Skeletal muscle tissue (tissue), 4 donors: ENCODE results near the gene JAZF1. TPM values are rescaled to one million over a fixed set of nuclear protein-coding genes. Genes with fewer than 3 reads are reported as not detected.

Experiments used
- H3K27ac ChIP-seq: one replicate; pipeline ENCODE4 v1.7.0; 2013; ENCODE audit warnings: mild to moderate bottlenecking, low read depth, low read length, inconsistent platforms
- H3K27me3 ChIP-seq, 3 donors: one replicate each; pipeline ENCODE4 v1.7.0; 2013; ENCODE audit warnings: low read length in 3 of 3; ENCODE audit not compliant: control insufficient read depth in 3 of 3, insufficient read depth in 3 of 3
- H3K36me3 ChIP-seq, 3 donors: one replicate each; pipeline ENCODE4 v1.7.0; 2013; ENCODE audit warnings: low read length in 3 of 3; ENCODE audit not compliant: control insufficient read depth in 3 of 3, insufficient read depth in 3 of 3
- H3K4me1 ChIP-seq, 3 donors: one replicate each; pipeline ENCODE4 v1.7.0; 2013; ENCODE audit warnings: low read length in 3 of 3, mild to moderate bottlenecking in 3 of 3; ENCODE audit not compliant: control insufficient read depth in 3 of 3, insufficient read depth in 3 of 3
- H3K4me3 ChIP-seq, 3 donors: one replicate each; pipeline ENCODE4 v1.7.0; 2013; ENCODE audit warnings: low read length in 3 of 3
- H3K9ac ChIP-seq, 3 donors: one replicate each; pipeline ENCODE4 v1.7.0; 2013; ENCODE audit warnings: low read length in 3 of 3, mild to moderate bottlenecking in 3 of 3, moderate library complexity in 2 of 3, low read depth in 1 of 3
- H3K9me3 ChIP-seq, 3 donors: one replicate each; pipeline ENCODE4 v1.7.0; 2013; ENCODE audit warnings: low read length in 3 of 3; ENCODE audit not compliant: control insufficient read depth in 3 of 3
- total RNA-seq: library from RNA; depleted of rRNA; stranded (reverse); fragments of >200 nt; gene quantifications from one replicate; pipeline ENCODE4 v1.2.3, GENCODE V29; 2014
- donor health status: Osteomylitis.

The JAZF1 gene
- total RNA-seq, 1 donor from 2014 or later = 7.3 TPM

GRCh38 chr7:27991006-27991528 is 189.5 kb downstream of the JAZF1 start:
- H3K4me1 ChIP-seq = peaks cover 6 to 20% (median 14%) of the 10 kb centered on the region in 3 donors
- no peak overlapping the region for H3K27ac ChIP-seq
- no peak overlapping the region for H3K4me3 ChIP-seq
- H3K36me3 ChIP-seq = no peaks in the 10 kb centered on the region
- H3K9ac ChIP-seq = no peak overlapping the region
- no peaks in the 10 kb centered on the region for H3K9me3 ChIP-seq
- no peaks in the 10 kb centered on the region for H3K27me3 ChIP-seq

- Histone ChIP-seq H3K4me1 (no peaks in the 10 kb centered on the region), H3K27ac (no peak overlapping the region)
Measured at GRCh38 chr7:27976531-27976930, 204.1 kb downstream of the JAZF1 start.

GRCh38 chr7:27973625-27974024 is 207.0 kb downstream of the JAZF1 start:
- no peak overlapping the region for H3K9ac ChIP-seq
- H3K36me3 ChIP-seq = no peaks in the 10 kb centered on the region
- H3K4me1 ChIP-seq = no peaks in the 10 kb centered on the region
- peaks cover 0 to 8% (median 0%) of the 10 kb centered on the region in 3 donors for H3K9me3 ChIP-seq
- no peaks in the 10 kb centered on the region for H3K27me3 ChIP-seq
- no peak overlapping the region for H3K4me3 ChIP-seq
- no peak overlapping the region for H3K27ac ChIP-seq

More at GRCh38 chr7:27976531-27976930, 204.1 kb downstream of the JAZF1 start:
- Histone ChIP-seq H3K36me3 (no peaks in the 10 kb centered on the region), H3K4me3 (no peak overlapping the region), H3K27me3 (no peaks in the 10 kb centered on the region), H3K9me3 (peaks cover 0 to 8% (median 0%) of the 10 kb centered on the region in 3 donors), H3K9ac (no peak overlapping the region)

- no peak overlapping the region for H3K9ac ChIP-seq
- H3K4me1 ChIP-seq = no peaks in the 10 kb centered on the region
- H3K9me3 ChIP-seq = peaks cover 0 to 3% (median 0%) of the 10 kb centered on the region in 3 donors
- no peaks in the 10 kb centered on the region for H3K36me3 ChIP-seq
- H3K4me3 ChIP-seq = no peak overlapping the region
- H3K27me3 ChIP-seq = no peaks in the 10 kb centered on the region
- no peak overlapping the region for H3K27ac ChIP-seq
Measured at GRCh38 chr7:27972276-27972675, 208.3 kb downstream of the JAZF1 start.

GRCh38 chr7:27971171-27971812 is 209.3 kb downstream of the JAZF1 start:
- no peak overlapping the region for H3K9ac ChIP-seq
- no peaks in the 10 kb centered on the region for H3K27me3 ChIP-seq
- no peaks in the 10 kb centered on the region for H3K9me3 ChIP-seq
- no peaks in the 10 kb centered on the region for H3K36me3 ChIP-seq
- H3K4me1 ChIP-seq = no peaks in the 10 kb centered on the region
- H3K27ac ChIP-seq = no peak overlapping the region
- H3K4me3 ChIP-seq = no peak overlapping the region

- H3K4me1 ChIP-seq = no peaks in the 10 kb centered on the region
- H3K9ac ChIP-seq = no peak overlapping the region
- no peaks in the 10 kb centered on the region for H3K9me3 ChIP-seq
Measured at GRCh38 chr7:27970350-27970749, 210.2 kb downstream of the JAZF1 start.

GRCh38 chr7:27969346-27969745 is 211.2 kb downstream of the JAZF1 start:
- Histone ChIP-seq H3K27ac (no peak overlapping the region), H3K4me1 (no peaks in the 10 kb centered on the region), H3K27me3 (no peaks in the 10 kb centered on the region), H3K9me3 (no peaks in the 10 kb centered on the region), H3K9ac (no peak overlapping the region), H3K4me3 (no peak overlapping the region), H3K36me3 (no peaks in the 10 kb centered on the region)

More at GRCh38 chr7:27970350-27970749, 210.2 kb downstream of the JAZF1 start:
- H3K4me3 ChIP-seq = no peak overlapping the region
- no peaks in the 10 kb centered on the region for H3K36me3 ChIP-seq
- H3K27ac ChIP-seq = no peak overlapping the region
- no peaks in the 10 kb centered on the region for H3K27me3 ChIP-seq

DNA sequence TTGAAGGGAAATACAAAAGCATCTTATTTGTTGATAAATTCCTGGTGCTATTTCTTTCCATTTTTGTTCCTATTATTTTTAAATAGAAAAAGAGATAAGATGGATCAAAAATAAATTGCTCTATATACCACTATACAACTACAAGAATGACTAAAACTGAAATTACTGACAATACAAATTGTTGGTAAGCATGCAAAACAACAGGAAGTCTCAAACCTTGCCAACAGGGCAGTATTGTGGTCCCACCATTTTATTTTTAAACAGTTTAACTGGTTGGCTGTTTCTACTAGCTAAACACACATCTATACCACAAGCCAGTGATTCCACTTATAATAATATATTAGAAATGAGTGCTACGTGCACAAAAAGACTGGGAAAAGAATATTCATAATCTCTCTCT is 213.0 kb downstream of the JAZF1 start:
- no peaks in the 10 kb centered on the region for H3K36me3 ChIP-seq
- no peak overlapping the region for H3K9ac ChIP-seq
- no peaks in the 10 kb centered on the region for H3K9me3 ChIP-seq
- H3K27me3 ChIP-seq = no peaks in the 10 kb centered on the region
- H3K27ac ChIP-seq = no peak overlapping the region
- H3K4me3 ChIP-seq = no peak overlapping the region
- H3K4me1 ChIP-seq = no peaks in the 10 kb centered on the region

GRCh38 chr7:27966219-27966780 is 214.3 kb downstream of the JAZF1 start:
- H3K4me1 ChIP-seq = no peaks in the 10 kb centered on the region
- no peaks in the 10 kb centered on the region for H3K36me3 ChIP-seq
- H3K27me3 ChIP-seq = no peaks in the 10 kb centered on the region
- no peaks in the 10 kb centered on the region for H3K9me3 ChIP-seq
- no peak overlapping the region for H3K9ac ChIP-seq
- no peak overlapping the region for H3K27ac ChIP-seq
- H3K4me3 ChIP-seq = no peak overlapping the region

DNA sequence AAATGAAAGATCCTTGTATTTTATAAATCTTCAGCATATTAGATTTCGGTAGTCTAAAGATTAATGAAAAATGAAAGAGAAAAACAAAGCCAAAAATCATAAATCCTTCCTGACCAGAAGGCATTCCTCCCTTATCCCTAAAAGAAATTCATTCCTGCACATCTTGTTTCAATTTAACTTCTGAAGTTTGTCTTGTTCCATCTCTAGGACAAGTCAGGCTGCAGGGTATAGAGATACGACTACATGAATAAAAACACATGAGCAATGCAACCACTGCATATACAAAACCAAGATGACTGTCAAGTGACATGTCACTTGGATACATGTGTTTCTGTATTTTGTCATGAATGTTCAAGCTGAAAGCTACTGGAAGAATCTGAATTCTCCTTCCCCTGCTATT is 214.9 kb downstream of the JAZF1 start:
- Histone ChIP-seq H3K27me3 (no peaks in the 10 kb centered on the region), H3K4me3 (no peak overlapping the region), H3K36me3 (no peaks in the 10 kb centered on the region), H3K27ac (no peak overlapping the region), H3K9ac (no peak overlapping the region), H3K4me1 (no peaks in the 10 kb centered on the region), H3K9me3 (no peaks in the 10 kb centered on the region)
